Measurements from ENCODE around the gene KLHL28.

The KLHL28 gene

GRCh38 chr14:44959538-44959937, 2.2 kb downstream of the KLHL28 start:
- no peak for DNase-seq

GRCh38 chr14:44956866-44957265, 4.9 kb downstream of the KLHL28 start:
- DNase-seq: no peak

GRCh38 chr14:44955528-44955927, 6.2 kb downstream of the KLHL28 start:
- no peak for DNase-seq

- DNase-seq: no peak
Measured at GRCh38 chr14:44954750-44955149, 7.0 kb downstream of the KLHL28 start.

DNA sequence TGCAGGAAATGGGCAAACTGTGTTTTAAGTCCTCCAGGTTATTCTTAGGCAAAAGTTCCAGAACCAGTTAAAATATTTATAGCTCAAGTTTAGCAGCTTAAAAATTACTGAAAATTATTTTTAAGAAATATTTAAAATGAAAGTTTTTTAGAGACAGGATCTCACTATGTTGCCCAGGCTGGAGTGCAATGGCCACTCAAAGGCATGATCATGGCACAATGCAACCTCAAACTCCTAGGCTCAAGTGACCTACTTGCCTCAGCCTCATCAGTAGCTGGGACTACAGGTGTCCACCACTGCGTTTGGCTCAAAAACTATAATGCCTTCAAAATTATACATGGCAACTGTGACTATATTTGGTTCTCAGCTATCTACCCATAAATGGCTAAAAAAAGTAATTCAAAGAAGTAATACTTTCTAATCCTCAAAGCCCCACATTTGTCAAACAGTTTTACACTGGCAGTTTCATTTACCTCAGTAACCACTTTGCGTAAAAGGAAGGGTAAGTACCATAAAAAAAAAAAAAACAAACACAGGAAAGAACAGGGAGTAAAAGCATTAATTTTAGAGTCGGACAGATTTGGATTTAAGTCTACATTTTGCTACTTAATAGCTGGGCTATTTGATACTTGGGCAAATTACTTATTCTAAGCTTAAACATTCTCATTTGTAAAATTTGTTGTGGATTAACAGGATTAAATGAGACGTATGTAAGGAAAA, 9.2 kb downstream of the KLHL28 start:
- no peak for DNase-seq

- no peak for DNase-seq
Measured at GRCh38 chr14:44951051-44951450, 10.7 kb downstream of the KLHL28 start.

GRCh38 chr14:44945264-44945663, 16.5 kb downstream of the KLHL28 start:
- DNase-seq: no peak

DNA sequence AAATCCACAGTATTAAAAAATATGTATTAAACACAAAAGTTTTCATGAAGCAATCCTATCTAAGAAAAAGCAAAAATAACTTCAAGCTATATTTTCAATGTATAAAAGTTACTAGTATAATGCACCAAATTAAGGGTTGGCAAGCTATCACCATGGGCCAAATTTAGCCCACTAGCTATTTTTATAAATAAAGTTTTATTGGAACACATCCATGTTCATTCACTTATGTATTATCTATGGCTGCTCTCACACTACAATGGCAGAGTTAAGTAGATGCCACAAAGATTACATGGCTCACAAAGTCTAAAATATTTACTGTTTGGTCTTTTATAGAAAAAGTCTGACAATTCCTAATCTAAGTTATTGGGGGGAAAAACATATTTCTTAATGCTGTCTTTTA, 17.6 kb downstream of the KLHL28 start:
- no peak for DNase-seq

DNA sequence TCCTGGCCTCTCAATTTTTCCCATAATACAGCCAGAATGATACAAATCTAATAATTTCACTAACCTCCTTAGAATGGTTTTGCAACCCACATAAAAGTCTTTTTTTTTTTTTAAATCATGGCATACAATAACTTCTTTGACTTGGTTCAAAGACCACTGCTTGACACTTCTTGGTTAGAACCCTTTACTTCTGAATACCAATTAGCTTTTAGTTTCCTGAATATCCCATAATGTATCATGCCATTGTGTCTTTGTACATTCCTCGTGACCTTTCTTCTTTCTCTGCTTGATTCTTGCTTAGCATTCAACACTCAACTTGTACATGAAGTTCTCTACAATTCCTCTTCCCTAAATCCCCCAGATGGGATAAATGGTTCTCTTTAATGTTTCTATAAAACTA, 19.3 kb downstream of the KLHL28 start:
- no peak for DNase-seq

GRCh38 chr14:44941591-44941990, 20.2 kb downstream of the KLHL28 start:
- no peak for DNase-seq

GRCh38 chr14:44940944-44941343, 20.8 kb downstream of the KLHL28 start:
- no peak for DNase-seq

- DNase-seq: no peak
Measured at GRCh38 chr14:44940211-44940610, 21.5 kb downstream of the KLHL28 start.

DNA sequence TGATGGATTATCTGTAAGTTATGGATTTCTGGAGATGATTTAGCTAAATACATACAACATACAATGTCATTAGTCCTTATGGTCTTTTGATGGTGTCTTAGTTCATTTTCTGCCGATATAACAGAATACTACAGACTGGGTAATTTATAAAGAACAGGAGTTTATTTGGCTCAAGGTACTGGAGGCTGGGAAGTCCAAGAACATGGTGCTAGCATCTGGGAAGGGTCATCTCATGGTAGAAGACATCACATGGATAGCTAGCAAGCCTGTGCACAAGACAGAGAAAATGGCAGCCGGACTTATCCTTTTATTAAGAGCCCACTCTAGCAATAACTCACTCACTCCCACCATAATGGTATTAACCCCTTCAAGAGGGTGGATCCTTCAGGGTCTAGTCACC, 24.2 kb downstream of the KLHL28 start:
- no peak for DNase-seq

- no peak for DNase-seq
Measured at GRCh38 chr14:44935155-44935554, 26.6 kb downstream of the KLHL28 start.

DNA sequence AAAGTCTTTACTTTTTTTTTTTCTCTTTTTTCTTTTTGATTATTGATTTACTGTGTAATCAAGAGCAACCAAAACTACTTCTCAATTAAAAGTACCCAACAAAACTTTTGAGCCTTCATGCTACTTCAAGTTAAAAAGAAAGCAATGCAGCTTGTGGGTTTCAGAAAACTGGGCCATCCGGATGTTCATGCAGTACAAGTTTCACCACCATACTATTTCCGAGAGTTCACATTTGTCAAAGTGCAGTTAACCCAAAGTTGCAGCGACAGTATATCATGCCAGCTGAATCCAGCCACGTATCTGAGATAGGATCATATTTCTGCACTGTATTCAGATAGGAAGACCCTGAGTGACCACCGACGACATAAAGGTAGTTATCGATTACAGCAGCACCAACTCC, 33.0 kb downstream of the KLHL28 start:
- no peak for DNase-seq

GRCh38 chr14:44914849-44915248, 46.9 kb downstream of the KLHL28 start:
- no peak for DNase-seq

DNA sequence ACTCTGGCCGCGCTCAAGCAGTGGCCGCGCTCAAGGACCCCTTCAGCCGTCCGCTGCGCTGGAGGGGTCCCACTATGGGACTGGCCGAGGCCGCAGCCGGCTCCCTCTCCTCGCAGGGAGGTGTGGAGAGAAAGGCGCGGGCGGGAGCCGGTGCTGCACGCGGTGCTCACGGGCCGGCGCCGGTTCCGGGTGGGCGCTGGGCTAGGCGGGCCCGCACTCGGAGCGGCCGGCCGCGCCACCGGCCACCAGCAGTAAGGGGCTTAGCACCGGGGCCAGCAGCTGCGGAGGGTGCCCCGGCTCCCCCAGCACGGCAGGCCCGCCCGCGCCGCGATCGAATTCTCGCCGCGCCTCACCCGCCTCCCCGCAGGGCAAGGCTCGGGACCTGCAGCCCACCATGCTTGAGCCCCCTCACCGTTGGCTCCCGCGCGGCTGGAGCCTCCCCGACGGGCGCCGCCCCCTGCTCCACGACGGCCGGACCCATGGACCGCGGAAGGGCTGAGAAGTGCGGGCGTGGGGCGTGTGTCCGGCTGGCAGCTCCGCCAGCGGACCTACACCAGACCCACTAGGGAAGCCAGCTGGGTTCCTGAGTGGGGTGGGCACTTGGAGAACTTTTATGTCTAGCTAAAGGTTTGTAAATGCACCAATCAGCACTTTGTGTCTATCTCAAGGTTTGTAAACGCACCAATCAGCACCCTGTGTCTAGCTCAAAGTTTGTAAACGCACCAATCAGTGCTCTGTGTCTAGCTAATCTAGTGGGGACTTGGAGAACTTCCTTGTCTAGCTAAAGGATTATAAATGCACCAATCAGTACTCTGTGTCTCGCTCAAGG, 49.5 kb downstream of the KLHL28 start:
- DNase-seq: no peak

DNA sequence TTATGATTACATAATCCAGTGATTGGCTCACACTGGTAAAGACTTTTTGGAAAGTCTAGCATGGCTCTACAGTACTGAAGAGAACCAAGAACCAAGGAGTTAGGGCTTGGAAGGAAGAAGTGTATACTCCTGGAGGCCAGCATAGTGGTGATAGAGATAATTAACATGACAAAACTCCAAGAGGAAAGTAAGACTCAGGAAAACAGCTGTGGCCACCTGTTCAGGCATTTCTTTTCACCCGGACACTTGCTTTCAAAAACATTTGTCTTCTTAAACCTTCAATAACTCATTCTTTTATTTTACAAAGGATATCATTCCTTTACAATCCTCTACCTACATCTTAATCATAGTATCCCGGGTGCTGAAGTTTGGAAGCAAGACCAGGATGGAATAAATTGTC, 50.9 kb downstream of the KLHL28 start:
- DNase-seq: no peak

DNA sequence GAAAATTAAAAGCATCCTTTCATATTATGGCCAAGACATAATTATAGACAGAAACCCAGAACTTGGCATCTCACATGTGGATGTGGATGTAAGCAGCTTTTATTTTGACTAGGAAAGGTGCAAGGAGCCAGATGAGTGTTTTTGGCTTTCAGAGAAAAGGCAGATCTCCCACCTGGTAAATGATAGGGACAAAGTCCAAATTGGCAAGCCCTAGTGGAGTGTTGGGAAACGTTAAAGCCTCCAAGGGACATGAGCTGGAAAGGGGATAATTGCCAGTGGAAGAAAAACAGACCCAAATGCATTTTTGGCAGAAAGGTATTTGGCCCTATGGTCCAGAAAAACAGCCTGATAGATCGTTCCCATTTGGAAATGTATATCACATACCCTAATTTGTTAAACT, 60.1 kb downstream of the KLHL28 start:
- DNase-seq: no peak

GRCh38 chr14:44898551-44898950, 63.2 kb downstream of the KLHL28 start:
- DNase-seq: no peak

DNA sequence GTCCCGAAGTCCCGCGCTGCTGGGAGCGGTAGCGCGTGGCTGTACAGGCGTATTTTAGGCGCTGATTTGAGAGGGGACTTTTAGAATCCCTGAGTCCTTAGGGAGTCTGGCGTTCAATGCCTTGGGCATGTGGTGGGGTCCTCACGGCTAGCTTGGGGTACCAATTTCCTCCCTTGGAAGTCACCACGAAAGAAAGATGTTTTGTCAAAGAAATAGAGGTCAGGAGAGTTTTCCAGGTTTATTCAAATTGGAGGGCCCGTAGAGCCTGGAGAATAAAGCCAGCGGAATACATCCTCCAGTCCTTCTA, 63.9 kb downstream of the KLHL28 start:
- DNase-seq: peak; percentile 62

DNA sequence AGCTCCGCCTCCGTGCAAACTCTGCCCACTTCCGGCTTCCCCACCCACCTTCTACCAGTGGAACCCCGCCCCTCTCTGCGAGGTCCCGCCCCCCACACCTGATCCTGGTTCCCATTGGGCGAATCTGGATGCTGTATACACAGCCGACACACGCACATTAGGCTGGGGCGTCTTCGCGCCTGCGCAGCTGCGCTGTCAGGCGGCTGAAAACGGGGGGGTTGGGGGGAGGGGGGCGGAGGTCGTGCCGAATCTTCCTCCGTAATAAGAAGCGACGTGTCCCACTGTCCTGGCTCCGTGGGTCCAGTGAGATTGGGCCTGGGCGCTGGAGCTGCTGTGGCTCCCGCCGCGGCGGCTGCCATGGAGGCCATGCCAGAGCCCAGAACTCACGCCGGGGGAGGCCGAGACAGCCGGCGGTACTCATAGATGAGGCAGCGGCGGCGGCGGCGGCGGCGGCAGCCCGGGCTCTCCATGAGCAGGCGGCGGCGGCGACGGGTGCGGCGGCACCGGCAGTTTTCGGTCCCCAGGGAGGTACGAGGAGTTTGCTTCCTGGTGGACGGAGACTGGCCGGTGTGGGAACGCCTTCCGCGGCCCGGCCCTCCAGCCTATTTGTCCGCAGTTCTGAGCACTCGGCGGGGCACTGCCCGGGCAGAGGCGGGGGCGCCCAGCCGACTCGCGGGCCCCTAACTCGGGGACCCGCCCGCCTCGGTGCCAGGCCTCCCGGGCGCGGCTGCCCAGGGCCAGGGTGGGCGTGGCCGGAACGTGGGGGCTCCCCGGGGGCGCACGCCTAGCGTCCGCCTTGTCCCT, 64.5 kb downstream of the KLHL28 start:
- peak; percentile 96 for DNase-seq

- no peak for DNase-seq
Measured at GRCh38 chr14:44896275-44897040, 65.3 kb downstream of the KLHL28 start.
